K562 (cell line): ENCODE results near the gene KDM2B. TPM values are rescaled to one million over a fixed set of nuclear protein-coding genes. Genes with fewer than 3 reads are reported as not detected.

Experiments used
- CREB5 ChIP-seq: fragments of 250-450 bp; sonication (Bioruptor Pico); IDR thresholded peaks from 2 replicates; pipeline ENCODE4 v1.5.0; 2020; ENCODE audit warnings: mild to moderate bottlenecking
- IRF2 ChIP-seq: sonication (generic); formaldehyde crosslinking; IDR thresholded peaks from 2 replicates; pipeline ENCODE4 v1.8.1; 2022; ENCODE audit warnings: mild to moderate bottlenecking, missing genetic modification reagents
- NR2F6 ChIP-seq: fragments of 450-650 bp; formaldehyde crosslinking; IDR thresholded peaks from 2 replicates; pipeline ENCODE4 v1.4.0; 2020; ENCODE audit warnings: mild to moderate bottlenecking
- RBFOX2 ChIP-seq: fragments of 200-400 bp; formaldehyde crosslinking; IDR thresholded peaks from 2 replicates; pipeline ENCODE4 v1.6.1; 2017; ENCODE audit warnings: low read depth, mild to moderate bottlenecking, low read length, moderate library complexity
- RBM17 ChIP-seq: fragments of 200-400 bp; formaldehyde crosslinking; IDR thresholded peaks from 2 replicates; pipeline ENCODE4 v1.6.1; 2017; ENCODE audit warnings: low read depth, mild to moderate bottlenecking, low read length, borderline replicate concordance
- STAT5B ChIP-seq: fragments of 250-450 bp; sonication (Bioruptor Pico); IDR thresholded peaks from 2 replicates; pipeline ENCODE4 v1.8.0; 2021; ENCODE audit warnings: mild to moderate bottlenecking, inconsistent platforms
- TBP ChIP-seq: optimal IDR thresholded peaks from 2 replicates; pipeline ENCODE3; 2011; ENCODE audit warnings: low read depth, low read length, improper control_type of control experiment
- TEAD4 ChIP-seq, 2 experiments: sonication (generic) in 1 of 2; formaldehyde crosslinking in 1 of 2; IDR thresholded peaks; 2 replicates each; pipeline versions ENCODE4 v1.6.1 to v1.8.0; 2012 to 2022; ENCODE audit warnings: borderline replicate concordance in 1 of 2, inconsistent platforms in 1 of 2, low read length in 1 of 2, mild to moderate bottlenecking in 1 of 2, missing genetic modification reagents in 1 of 2
- ZBTB40 ChIP-seq, 2 experiments: fragments of 450-650 bp in 1 of 2; sonication (generic) in 1 of 2; formaldehyde crosslinking in 1 of 2; IDR thresholded peaks; 2 replicates each; pipeline versions ENCODE4 v1.7.1 to v1.9.0; 2016 to 2022; ENCODE audit warnings: inconsistent platforms in 1 of 2, mild to moderate bottlenecking in 1 of 2, missing genetic modification reagents in 1 of 2
- ZNF395 ChIP-seq: fragments of 200-800 bp; sonication (Bioruptor generic); IDR thresholded peaks from 2 replicates; pipeline ENCODE4 v1.6.1; 2017; ENCODE audit warnings: missing genetic modification characterization, missing compliant biosample characterization
- ZNF740 ChIP-seq, 3 experiments: fragments of 200-800 bp in 1 of 3; sonication (Bioruptor generic) in 1 of 3; sonication (generic) in 1 of 3; formaldehyde crosslinking in 1 of 3; IDR thresholded peaks; 2 replicates each; pipeline versions ENCODE4 v1.6.1 to v1.8.0; 2016 to 2022; ENCODE audit warnings: mild to moderate bottlenecking in 2 of 3, missing compliant biosample characterization in 2 of 3, missing genetic modification characterization in 2 of 3, missing genetic modification reagents in 1 of 3
- polyA plus RNA-seq, 8 experiments: library from polyadenylated mRNA; depleted of rRNA in 4 of 8; stranded (reverse) in 5 of 8; unstranded in 3 of 8; fragments of >200 nt; fragmentation: Nextera tagmentation in 2 of 8; fragmentation: Illumina TruSeq in 1 of 8; extraction: Ambion mirVana in 2 of 8; extraction: Trizol in 1 of 8; gene quantifications; 2 replicates each; pipeline versions ENCODE4 v1.2.1 to v1.2.3, GENCODE V29; 2011 to 2014; ENCODE audit warnings: inconsistent platforms in 1 of 8, missing spikeins in 1 of 8
- total RNA-seq, 7 experiments: library from RNA; depleted of rRNA in 6 of 7; stranded (reverse); fragments of >200 nt in 6 of 7; fragmentation: Illumina TruSeq in 2 of 7; extraction: Trizol in 2 of 7; gene quantifications; 2 replicates each; pipeline versions ENCODE4 v1.2.1 to v1.2.3, GENCODE V29; 2011 to 2021; ENCODE audit warnings: low replicate concordance in 1 of 7

KDM2B gene
- total and polyA plus RNA-seq, 9 of the 15 experiments (the other 6 are each of a cell fraction or from before 2014, with no cell fraction given), result 7.4 to 50.5 (median 22.5) TPM

- TF ChIP-seq STAT5B (CRISPR knock-in tag) (no peak), NR2F6 (CRISPR knock-in tag) (no peak), TEAD4 (IDR thresholded peaks at IDR 0.05; ENCODE audit: low read length) (no peak), TEAD4 (CRISPR knock-in tag; IDR thresholded peaks at IDR 0.05; ENCODE audit: borderline replicate concordance) (no peak), RBM17 (no peak), CREB5 (CRISPR knock-in tag) (no peak), ZNF740 (CRISPR knock-in tag; IDR thresholded peaks at IDR 0.05) (0 out of 2 replicates have a peak, but pooled peaks have one; percentile 6), ZNF740 (tag; IDR thresholded peaks at IDR 0.05) (peak in 1 of 2 experiments; percentile 23; a peak in 1 of 4 replicates), TBP (peak; percentile 19), ZNF395 (CRISPR knock-in tag) (peak; percentile 65; the same call in 1 of the 2 replicates), RBFOX2 (peak; percentile 53; the same call in 1 of the 2 replicates), IRF2 (no peak), ZBTB40 (IDR thresholded peaks at IDR 0.05) (no peak), ZBTB40 (CRISPR knock-in tag; IDR thresholded peaks at IDR 0.05) (no peak)
Measured at GRCh38 chr12:121536899-121537813, 43.7 kb downstream of the KDM2B start (continued).
